ENCODE measurements around the gene STK35.

DNA sequence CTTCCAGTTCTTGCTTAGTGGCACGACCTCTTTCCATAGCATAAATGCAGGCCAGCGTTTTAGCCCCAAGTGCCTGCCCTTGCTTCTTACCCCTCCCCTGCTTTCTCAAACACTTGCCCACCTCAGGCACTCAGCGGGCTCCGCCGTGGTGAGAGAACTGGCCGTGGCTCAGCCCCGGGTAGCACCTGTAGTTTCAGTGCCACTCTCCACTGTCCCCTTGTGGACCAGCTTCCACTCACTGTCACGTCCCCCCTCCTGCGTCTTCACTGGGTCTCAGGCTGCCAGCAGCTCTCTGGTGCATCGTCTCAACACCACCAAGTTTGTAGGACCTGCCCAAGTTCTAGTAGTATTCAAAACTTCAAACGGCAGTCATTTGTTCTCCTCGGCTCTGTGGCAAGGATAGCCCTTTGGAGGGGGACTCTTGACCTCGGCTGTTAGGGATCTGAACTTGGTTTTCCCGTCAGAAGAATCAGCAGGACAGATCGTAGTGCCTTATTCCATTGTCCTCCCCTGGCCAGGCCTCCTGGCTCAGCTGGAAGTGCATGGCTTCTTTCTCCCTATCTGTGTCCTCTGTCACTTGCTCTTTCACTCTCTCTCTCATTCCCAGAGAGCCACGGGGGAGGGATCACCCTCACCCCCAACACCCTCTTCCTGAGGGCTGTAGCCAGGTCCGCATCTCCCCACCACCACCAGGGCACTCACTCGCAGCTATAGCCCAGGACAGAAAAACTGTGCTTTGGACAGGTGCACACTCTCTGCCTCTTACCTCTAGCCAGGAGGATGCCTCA lies 44.6 kb downstream of the STK35 start:
- TF ChIP-seq, protein P1, sequence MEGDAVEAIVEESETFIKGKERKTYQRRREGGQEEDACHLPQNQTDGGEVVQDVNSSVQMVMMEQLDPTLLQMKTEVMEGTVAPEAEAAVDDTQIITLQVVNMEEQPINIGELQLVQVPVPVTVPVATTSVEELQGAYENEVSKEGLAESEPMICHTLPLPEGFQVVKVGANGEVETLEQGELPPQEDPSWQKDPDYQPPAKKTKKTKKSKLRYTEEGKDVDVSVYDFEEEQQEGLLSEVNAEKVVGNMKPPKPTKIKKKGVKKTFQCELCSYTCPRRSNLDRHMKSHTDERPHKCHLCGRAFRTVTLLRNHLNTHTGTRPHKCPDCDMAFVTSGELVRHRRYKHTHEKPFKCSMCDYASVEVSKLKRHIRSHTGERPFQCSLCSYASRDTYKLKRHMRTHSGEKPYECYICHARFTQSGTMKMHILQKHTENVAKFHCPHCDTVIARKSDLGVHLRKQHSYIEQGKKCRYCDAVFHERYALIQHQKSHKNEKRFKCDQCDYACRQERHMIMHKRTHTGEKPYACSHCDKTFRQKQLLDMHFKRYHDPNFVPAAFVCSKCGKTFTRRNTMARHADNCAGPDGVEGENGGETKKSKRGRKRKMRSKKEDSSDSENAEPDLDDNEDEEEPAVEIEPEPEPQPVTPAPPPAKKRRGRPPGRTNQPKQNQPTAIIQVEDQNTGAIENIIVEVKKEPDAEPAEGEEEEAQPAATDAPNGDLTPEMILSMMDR (IDR thresholded peaks at IDR 0.05), result no peak
- TF ChIP-seq ZFX (IDR thresholded peaks at IDR 0.05; ENCODE audit: borderline replicate concordance), result no peak
